IPS-15b (cell line): ENCODE measurements around the gene IQSEC1.
A peak's percentile ranks its signal among the peaks of the same experiment; 100 is the strongest.
"Not testable (repeated sequence)": the region's sequence is repeated elsewhere in the genome, so short reads cannot be mapped to it uniquely, and the experiment has no call there.

Source experiments
- H3K27me3 ChIP-seq: one replicate; pipeline ENCODE4 v1.6.1; 2013; ENCODE audit warnings: low read length; ENCODE audit not compliant: control insufficient read depth, insufficient read depth
- H3K36me3 ChIP-seq: one replicate; pipeline ENCODE4 v1.6.1; 2013; ENCODE audit warnings: low read length; ENCODE audit not compliant: control insufficient read depth, insufficient read depth
- H3K4me1 ChIP-seq: one replicate; pipeline ENCODE4 v1.6.1; 2013; ENCODE audit warnings: mild to moderate bottlenecking, low read length; ENCODE audit not compliant: control insufficient read depth, insufficient read depth
- H3K4me3 ChIP-seq: one replicate; pipeline ENCODE4 v1.5.1; 2013; ENCODE audit warnings: low read depth, low read length
- H3K9ac ChIP-seq: one replicate; pipeline ENCODE4 v1.6.1; 2013; ENCODE audit warnings: low read depth, mild to moderate bottlenecking, low read length
- H3K9me3 ChIP-seq: one replicate; pipeline ENCODE4 v1.6.1; 2013; ENCODE audit warnings: mild to moderate bottlenecking, low read length; ENCODE audit not compliant: control insufficient read depth, insufficient read depth

The IQSEC1 gene

DNA sequence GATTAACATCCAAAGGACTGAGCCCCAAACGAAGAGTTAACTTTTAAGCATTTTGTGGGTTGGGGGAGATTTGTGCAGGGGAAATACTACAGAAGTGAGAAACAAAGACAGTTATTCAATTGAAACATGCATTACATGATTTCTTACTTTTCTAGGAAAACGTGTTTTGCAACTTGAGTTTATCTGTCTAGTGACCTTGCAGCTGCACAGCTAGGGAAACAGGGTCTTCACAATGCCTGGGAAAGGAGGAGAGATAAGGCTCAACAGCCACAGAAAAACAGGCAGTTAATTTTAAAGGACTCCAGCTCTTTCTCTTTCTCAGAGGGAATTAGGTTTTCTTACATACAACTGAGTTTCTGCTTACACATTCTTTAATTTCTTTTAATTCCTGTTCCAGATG lies 194.5 kb downstream of the IQSEC1 start:
- H3K4me1 ChIP-seq, H3K4me3 ChIP-seq, H3K9ac ChIP-seq, H3K36me3 ChIP-seq, H3K9me3 ChIP-seq: not testable (repeated sequence)
- H3K27me3 ChIP-seq = peaks cover 16% of the 10 kb centered on the region

GRCh38 chr3:12878141-12878574 lies 195.1 kb downstream of the IQSEC1 start:
- Histone ChIP-seq H3K36me3 (no peaks in the 10 kb centered on the region), H3K27me3 (peaks cover 21% of the 10 kb centered on the region), H3K4me1 (peaks cover 2% of the 10 kb centered on the region), H3K9me3 (no peaks in the 10 kb centered on the region), H3K4me3 (no peak overlapping the region), H3K9ac (no peak overlapping the region)

DNA sequence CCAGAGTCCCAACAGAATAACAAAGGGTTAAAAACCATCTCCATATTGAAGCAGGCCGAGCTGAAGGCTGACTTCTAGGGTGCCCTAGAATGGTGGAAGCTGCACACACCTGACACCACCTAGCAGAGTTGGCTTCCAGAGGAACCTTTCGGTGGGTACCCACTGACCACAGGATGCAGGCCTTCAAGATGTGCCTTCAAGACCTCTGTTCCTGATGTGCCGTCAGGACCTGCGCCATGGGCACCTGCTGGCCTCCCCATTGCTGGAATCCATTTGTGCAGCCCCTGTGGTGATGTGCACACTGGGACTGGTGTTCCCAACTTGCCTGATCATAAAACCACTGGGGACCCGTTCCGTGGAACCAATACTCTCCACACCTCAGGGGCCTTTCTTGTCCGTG lies 196.2 kb downstream of the IQSEC1 start:
- Histone ChIP-seq H3K4me1 (peaks cover 2% of the 10 kb centered on the region), H3K27me3 (peaks cover 21% of the 10 kb centered on the region), H3K9me3 (no peaks in the 10 kb centered on the region), H3K36me3 (no peaks in the 10 kb centered on the region), H3K9ac (no peak overlapping the region), H3K4me3 (no peak overlapping the region)

DNA sequence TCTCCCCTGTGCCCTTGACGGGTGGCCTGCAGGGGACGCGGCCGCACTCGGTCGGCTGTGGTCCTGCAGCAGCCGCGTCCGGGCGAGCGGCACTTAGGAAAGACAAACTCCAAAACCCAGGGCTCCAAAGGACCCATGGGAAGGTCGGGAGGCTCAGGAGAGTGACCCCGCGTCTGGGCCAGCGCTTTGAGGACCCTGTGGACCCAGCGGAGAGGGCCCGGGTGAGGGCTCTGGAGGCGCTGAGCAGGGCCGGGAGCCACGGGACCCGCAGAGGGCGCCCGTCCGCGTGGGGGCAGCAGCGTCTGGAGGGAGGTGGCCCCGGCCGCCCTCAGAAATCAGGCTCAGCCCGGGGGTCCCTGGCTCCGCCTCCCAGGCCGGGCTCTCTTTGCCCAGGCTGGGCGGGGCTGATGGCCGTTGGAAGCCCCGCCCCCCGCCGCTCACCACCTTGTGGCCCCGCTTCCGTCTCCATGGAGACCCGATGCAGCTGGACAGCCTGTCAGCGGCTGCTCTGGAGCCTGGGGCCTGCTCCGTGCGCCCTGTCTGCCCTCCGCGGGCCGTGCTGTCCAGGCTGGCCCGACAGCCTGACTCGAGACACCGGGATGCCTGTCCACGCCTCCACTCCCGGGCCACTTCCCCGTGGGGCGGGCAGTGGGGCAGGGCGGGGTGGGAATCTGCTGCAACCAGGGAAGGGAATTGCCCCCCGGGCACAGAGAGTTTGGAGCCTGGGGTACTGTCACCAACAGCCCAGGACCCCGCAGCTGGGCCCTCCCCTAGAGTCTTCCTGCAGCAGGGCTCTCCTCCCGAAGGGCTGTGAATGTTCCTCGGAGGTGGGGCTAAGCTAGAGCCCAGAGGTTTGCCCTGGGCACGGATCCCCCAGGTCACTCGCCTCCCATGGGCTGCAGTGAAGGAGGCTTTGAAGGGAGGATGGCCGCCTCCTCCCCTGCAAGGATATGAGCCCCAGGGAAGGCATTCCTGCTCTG lies 197.1 kb downstream of the IQSEC1 start:
- peaks cover 21% of the 10 kb centered on the region for H3K27me3 ChIP-seq
- no peaks in the 10 kb centered on the region for H3K36me3 ChIP-seq
- peaks cover 2% of the 10 kb centered on the region for H3K4me1 ChIP-seq
- H3K9me3 ChIP-seq = no peaks in the 10 kb centered on the region
- H3K9ac ChIP-seq = no peak overlapping the region
- peak overlapping the region; percentile 48 for H3K4me3 ChIP-seq

GRCh38 chr3:12871404-12871983 lies 201.7 kb downstream of the IQSEC1 start:
- Histone ChIP-seq H3K9me3 (no peaks in the 10 kb centered on the region), H3K27me3 (peaks cover 20% of the 10 kb centered on the region), H3K9ac (no peak overlapping the region), H3K36me3 (no peaks in the 10 kb centered on the region), H3K4me1 (peaks cover 2% of the 10 kb centered on the region), H3K4me3 (no peak overlapping the region)

GRCh38 chr3:12870942-12871341 lies 202.3 kb downstream of the IQSEC1 start:
- H3K9ac ChIP-seq = no peak overlapping the region
- H3K4me1 ChIP-seq = peaks cover 2% of the 10 kb centered on the region
- no peaks in the 10 kb centered on the region for H3K36me3 ChIP-seq
- H3K4me3 ChIP-seq = no peak overlapping the region
- peaks cover 20% of the 10 kb centered on the region for H3K27me3 ChIP-seq
- H3K9me3 ChIP-seq = peaks cover under 1% of the 10 kb centered on the region

GRCh38 chr3:12869035-12869621 lies 204.1 kb downstream of the IQSEC1 start:
- Histone ChIP-seq H3K9ac (peak overlapping the region; percentile 65), H3K36me3 (no peaks in the 10 kb centered on the region), H3K4me1 (no peaks in the 10 kb centered on the region), H3K9me3 (peaks cover 10% of the 10 kb centered on the region), H3K27me3 (peaks cover 15% of the 10 kb centered on the region), H3K4me3 (peak overlapping the region; percentile 74)

- H3K27me3 ChIP-seq = peaks cover 9% of the 10 kb centered on the region
- H3K4me1 ChIP-seq = no peaks in the 10 kb centered on the region
- H3K9me3 ChIP-seq = peaks cover 10% of the 10 kb centered on the region
- no peaks in the 10 kb centered on the region for H3K36me3 ChIP-seq
- H3K9ac ChIP-seq = peak overlapping the region; percentile 65
- peak overlapping the region; percentile 74 for H3K4me3 ChIP-seq
Observed at GRCh38 chr3:12868039-12869034, 204.9 kb downstream of the IQSEC1 start.

DNA sequence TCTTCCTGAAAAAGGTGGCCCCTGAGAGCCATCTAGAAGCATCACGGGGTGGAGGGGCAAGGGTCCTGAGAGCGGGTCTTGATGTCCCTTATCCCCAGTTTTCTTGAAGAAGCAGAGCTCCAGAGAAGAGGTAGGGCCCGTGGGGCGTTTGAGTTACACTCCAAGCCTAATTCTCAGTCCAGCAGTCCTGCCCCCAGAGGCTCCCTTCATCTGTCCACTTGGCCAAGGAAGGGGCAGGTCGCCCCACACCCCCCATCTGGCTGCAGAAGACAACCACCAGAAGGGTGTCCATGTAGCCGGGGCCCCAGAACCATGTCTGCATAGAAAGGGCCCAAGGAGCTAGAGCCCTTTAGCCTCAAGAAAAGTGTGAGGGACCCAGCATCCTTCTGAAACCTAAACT lies 206.4 kb downstream of the IQSEC1 start:
- H3K9ac ChIP-seq = no peak overlapping the region
- H3K27me3 ChIP-seq = peaks cover 7% of the 10 kb centered on the region

DNA sequence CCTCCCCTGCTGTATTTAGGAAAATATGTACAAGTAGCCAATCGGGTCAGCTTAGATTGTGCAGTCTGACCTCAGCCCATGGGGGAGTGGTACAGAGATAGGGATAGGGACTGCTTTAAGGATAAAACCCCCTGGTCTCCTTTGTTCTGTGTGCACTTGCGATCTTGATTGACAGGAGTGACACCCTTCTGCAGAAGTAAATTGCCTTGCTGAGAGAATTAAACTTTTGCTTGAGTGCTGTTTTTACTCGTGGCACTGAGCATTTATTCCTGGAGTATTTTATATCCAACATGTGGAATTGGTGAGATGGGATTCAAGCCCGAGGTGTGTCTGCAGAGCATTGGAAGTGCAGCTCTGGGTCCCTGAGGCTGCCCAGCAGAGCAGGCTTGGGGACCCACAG lies 208.0 kb downstream of the IQSEC1 start:
- Histone ChIP-seq H3K27me3 (peaks cover 7% of the 10 kb centered on the region), H3K4me1 (no peaks in the 10 kb centered on the region), H3K36me3 (no peaks in the 10 kb centered on the region), H3K9me3 (peaks cover 10% of the 10 kb centered on the region), H3K4me3 (no peak overlapping the region), H3K9ac (no peak overlapping the region)

More for the DNA sequence above, 206.4 kb downstream of the IQSEC1 start:
- Histone ChIP-seq H3K9me3 (peaks cover 10% of the 10 kb centered on the region), H3K36me3 (no peaks in the 10 kb centered on the region), H3K4me3 (no peak overlapping the region), H3K4me1 (no peaks in the 10 kb centered on the region)

DNA sequence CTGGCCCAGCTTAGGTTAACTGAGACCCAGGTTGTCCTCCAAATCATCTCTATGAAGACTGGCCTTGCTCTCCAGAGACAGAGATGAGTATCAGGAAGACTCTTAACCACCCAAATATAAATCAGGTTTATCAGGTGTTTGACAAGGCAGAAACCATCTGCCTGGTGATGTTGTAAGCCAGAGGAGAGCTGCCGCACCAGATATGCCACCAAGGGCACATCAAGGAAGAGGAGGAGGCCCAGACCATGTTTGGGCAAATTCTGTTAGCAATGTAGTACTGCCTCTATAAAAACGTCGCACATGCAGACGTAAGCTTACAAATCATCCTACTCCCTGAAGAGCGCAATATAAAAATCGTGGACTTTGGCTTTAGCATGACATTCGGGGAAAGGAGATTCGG lies 210.8 kb downstream of the IQSEC1 start:
- H3K4me1 ChIP-seq = no peaks in the 10 kb centered on the region
- H3K27me3 ChIP-seq = no peaks in the 10 kb centered on the region
- no peak overlapping the region for H3K4me3 ChIP-seq

More for the DNA sequence above, 210.8 kb downstream of the IQSEC1 start:
- Histone ChIP-seq H3K36me3 (no peaks in the 10 kb centered on the region), H3K9ac (no peak overlapping the region), H3K9me3 (peaks cover 10% of the 10 kb centered on the region)
